NCI-H1436 treated with DMSO at 0.1 percent for 48 hours (cell line): ENCODE results near the gene RAI2.

Experiments used
- DNase-seq: peaks from one replicate; lab custom pipeline; 2025; lab: John Stamatoyannopoulos, UW

RAI2 gene

GRCh38 chrX:17860811-17861488, at the start of gene RAI2:
RAI2 (minus strand) TSS chrX:17861298; CDS start chrX:17802010, 59,288 bp downstream.
- no peak for DNase-seq

GRCh38 chrX:17888421-17888820, 27.3 kb upstream of the RAI2 start:
- no peak for DNase-seq

- no peak for DNase-seq
These were observed 21.6 kb upstream of the RAI2 start for GRCh38 chrX:17882680-17883079.

GRCh38 chrX:17878028-17878670, 17.1 kb upstream of the RAI2 start:
- DNase-seq: no peak

- no peak for DNase-seq
These were observed 15.0 kb upstream of the RAI2 start for GRCh38 chrX:17876135-17876534.

GRCh38 chrX:17869580-17869979, 8.5 kb upstream of the RAI2 start:
- no peak for DNase-seq

GRCh38 chrX:17861489-17862011, 452 bp upstream of the RAI2 start:
- no peak for DNase-seq

- DNase-seq: no peak
These were observed 818 bp downstream of the RAI2 start for GRCh38 chrX:17860179-17860780.

GRCh38 chrX:17859609-17860178, 1.4 kb downstream of the RAI2 start:
- DNase-seq: no peak

GRCh38 chrX:17854531-17854930, 6.6 kb downstream of the RAI2 start:
- DNase-seq: no peak

GRCh38 chrX:17854069-17854468, 7.0 kb downstream of the RAI2 start:
- DNase-seq: no peak

- no peak for DNase-seq
These were observed 9.2 kb downstream of the RAI2 start for GRCh38 chrX:17851874-17852273.

GRCh38 chrX:17848545-17849265, 12.4 kb downstream of the RAI2 start:
- DNase-seq: no peak

- no peak for DNase-seq
These were observed 15.1 kb downstream of the RAI2 start for GRCh38 chrX:17846045-17846444.

- DNase-seq: no peak
These were observed 16.9 kb downstream of the RAI2 start for GRCh38 chrX:17844236-17844635.

- no peak for DNase-seq
These were observed 18.2 kb downstream of the RAI2 start for GRCh38 chrX:17842769-17843525.

GRCh38 chrX:17839269-17839668, 21.8 kb downstream of the RAI2 start:
- no peak for DNase-seq

- DNase-seq: no peak
These were observed 24.3 kb downstream of the RAI2 start for GRCh38 chrX:17836830-17837229.

- DNase-seq: no peak
These were observed 27.1 kb downstream of the RAI2 start for GRCh38 chrX:17833954-17834353.

GRCh38 chrX:17831255-17831654, 29.8 kb downstream of the RAI2 start:
- no peak for DNase-seq

- no peak for DNase-seq
These were observed 30.9 kb downstream of the RAI2 start for GRCh38 chrX:17830211-17830610.
